IPS-18a (cell line): ENCODE measurements around the gene DCC.

Source experiments
- H3K27ac ChIP-seq: one replicate; pipeline ENCODE4 v1.5.1; 2013; ENCODE audit warnings: low read length
- H3K27me3 ChIP-seq: one replicate; pipeline ENCODE4 v1.6.1; 2013; ENCODE audit warnings: mild to moderate bottlenecking, low read length; ENCODE audit not compliant: control insufficient read depth, insufficient read depth
- H3K36me3 ChIP-seq: one replicate; pipeline ENCODE4 v1.6.1; 2013; ENCODE audit warnings: low read depth, low read length; ENCODE audit not compliant: control insufficient read depth
- H3K4me1 ChIP-seq: one replicate; pipeline ENCODE4 v1.6.1; 2013; ENCODE audit warnings: low read depth, low read length; ENCODE audit not compliant: control insufficient read depth
- H3K4me3 ChIP-seq: one replicate; pipeline ENCODE4 v1.5.1; 2013; ENCODE audit warnings: low read length
- H3K9ac ChIP-seq: one replicate; pipeline ENCODE4 v1.6.1; 2013; ENCODE audit warnings: mild to moderate bottlenecking, low read length, moderate library complexity
- H3K9me3 ChIP-seq: one replicate; pipeline ENCODE4 v1.6.1; 2013; ENCODE audit warnings: low read depth, low read length; ENCODE audit not compliant: control insufficient read depth

Gene DCC

DNA sequence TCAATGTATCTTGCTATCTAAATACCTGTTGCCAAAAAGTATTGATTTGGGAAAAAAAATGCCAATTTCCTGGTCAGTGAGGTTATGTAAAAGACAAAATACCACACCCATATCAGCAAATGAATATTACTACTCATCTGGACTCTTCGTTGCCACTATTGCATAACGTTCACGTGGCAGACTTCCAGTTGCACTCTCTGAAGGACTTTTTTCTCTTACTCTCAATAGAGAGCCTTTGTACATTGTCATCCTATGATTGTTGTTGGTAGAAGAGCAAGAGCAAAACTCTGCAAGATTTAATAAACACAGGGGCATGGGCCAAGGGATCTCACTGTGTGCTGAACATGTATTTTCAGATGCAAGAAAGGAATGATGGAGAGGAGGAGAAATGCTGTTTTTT is 1194.7 kb downstream of the DCC start:
- H3K36me3 ChIP-seq = no peaks in the 10 kb centered on the region
- H3K9me3 ChIP-seq = no peaks in the 10 kb centered on the region
- H3K27ac ChIP-seq = no peak overlapping the region
- H3K4me3 ChIP-seq = no peak overlapping the region
- H3K9ac ChIP-seq = no peak overlapping the region
- H3K4me1 ChIP-seq = peaks cover 4% of the 10 kb centered on the region
- H3K27me3 ChIP-seq = no peaks in the 10 kb centered on the region

DNA sequence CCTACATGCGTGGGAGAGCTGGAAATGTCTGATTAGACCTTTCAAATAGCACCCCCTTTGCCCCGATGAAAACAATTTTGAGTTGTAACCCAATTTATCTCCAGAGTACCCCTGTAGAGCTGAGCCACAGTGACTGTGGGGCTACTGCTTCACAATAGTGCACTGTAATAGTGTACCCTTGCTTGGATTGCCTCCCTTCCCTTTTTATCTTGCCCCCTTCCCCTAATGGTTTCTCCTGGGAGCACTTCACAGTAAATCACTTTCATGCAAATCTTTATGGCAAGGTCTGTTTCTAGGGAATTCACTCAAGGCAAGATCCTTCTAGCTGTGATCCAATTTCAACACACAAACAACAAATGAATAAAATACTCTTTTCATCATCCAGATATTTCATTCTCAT is 1196.9 kb downstream of the DCC start:
- no peak overlapping the region for H3K27ac ChIP-seq
- H3K4me1 ChIP-seq = peaks cover 8% of the 10 kb centered on the region
- H3K9me3 ChIP-seq = no peaks in the 10 kb centered on the region
- no peak overlapping the region for H3K4me3 ChIP-seq
- H3K36me3 ChIP-seq = no peaks in the 10 kb centered on the region
- H3K9ac ChIP-seq = no peak overlapping the region
- H3K27me3 ChIP-seq = no peaks in the 10 kb centered on the region

DNA sequence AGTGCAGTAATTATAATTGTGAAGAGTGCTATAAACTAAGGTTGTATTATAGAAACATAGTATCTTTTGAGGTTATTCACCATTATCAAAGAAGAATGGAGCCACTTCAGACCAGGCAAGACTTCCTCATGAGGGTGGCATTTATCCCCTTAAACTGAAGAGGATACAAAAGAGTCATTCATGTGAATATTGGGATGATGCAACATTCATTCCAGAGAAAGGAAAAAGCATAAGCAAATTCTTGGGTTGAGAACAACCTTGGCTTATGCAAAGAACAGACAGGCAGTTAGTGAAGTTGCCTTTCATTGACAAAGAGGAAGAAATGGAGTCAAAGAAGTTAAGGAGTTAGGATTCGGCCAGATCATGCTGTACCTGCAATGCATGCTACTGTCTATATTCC is 1201.9 kb downstream of the DCC start:
- H3K36me3 ChIP-seq = no peaks in the 10 kb centered on the region
- no peaks in the 10 kb centered on the region for H3K27me3 ChIP-seq
- no peak overlapping the region for H3K4me3 ChIP-seq
- H3K9ac ChIP-seq = no peak overlapping the region
- peaks cover 6% of the 10 kb centered on the region for H3K4me1 ChIP-seq
- no peak overlapping the region for H3K27ac ChIP-seq
- H3K9me3 ChIP-seq = no peaks in the 10 kb centered on the region

DNA sequence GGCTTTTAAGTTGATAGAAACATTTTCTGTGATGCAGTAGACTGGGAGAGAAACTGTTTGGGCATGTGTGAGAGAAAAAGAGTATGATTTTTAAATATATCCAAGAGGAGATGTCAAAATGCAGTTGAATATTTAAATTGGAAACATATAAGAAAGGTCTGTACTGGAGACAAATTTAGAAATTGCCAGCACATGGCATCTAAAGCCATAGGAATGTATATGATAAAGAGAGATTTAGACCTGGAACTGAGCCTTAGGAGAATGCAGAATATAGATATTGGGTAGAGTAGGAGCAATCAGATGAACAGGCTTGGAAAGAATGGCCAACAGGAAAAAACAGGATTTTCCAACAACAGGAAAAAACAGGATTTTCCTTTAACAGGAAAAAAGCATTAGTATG is 1203.7 kb downstream of the DCC start:
- Histone ChIP-seq H3K9me3 (no peaks in the 10 kb centered on the region), H3K9ac (no peak overlapping the region), H3K36me3 (no peaks in the 10 kb centered on the region), H3K27me3 (no peaks in the 10 kb centered on the region), H3K4me3 (no peak overlapping the region), H3K4me1 (peaks cover 6% of the 10 kb centered on the region), H3K27ac (no peak overlapping the region)

DNA sequence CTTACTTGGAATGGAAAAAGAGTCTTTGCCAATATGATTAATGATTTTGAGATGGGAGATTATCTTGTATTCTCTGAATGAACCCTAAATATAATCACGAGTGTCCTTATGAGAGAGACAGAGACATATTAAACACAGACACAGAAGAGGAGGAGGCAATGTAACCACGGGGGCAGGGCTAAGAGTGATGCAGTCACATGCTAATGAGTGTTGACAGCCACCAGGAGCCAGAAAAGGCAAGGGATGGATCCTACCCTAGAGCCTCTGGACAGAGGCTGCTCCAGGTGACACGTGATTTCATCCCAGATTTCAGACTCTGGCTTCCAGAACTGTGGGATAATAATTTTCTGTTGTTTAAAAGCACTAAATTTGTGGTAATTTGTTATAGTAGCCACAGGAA is 1204.9 kb downstream of the DCC start:
- Histone ChIP-seq H3K4me1 (peaks cover 6% of the 10 kb centered on the region), H3K36me3 (no peaks in the 10 kb centered on the region), H3K9me3 (no peaks in the 10 kb centered on the region)

DNA sequence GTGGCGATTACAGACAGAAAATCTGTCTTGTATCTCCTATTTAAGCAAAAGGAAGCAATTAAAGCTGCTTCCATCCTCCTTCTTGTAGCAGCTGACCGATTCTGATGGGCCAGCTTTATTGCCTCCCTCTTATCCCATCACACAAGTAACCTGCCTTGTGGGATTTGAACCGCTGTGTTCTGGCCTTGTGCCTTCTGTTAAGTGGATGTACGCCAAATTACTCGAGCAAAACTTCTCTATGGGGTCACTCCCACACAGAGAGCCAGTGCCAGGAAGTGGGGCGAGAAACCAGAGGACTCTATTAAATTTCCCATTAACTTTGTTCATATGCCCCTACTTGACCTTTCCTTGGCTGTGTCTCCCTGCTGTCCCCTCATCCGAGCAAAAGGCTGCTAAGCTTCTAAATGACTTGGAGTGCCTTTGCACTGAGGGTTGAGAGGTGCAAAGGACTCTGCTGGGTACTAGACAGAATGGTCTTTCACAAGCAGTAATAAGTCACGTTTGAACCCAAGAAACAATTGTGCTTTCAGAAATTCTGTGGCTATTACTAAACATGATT is 1212.0 kb downstream of the DCC start:
- H3K9me3 ChIP-seq = peaks cover 2% of the 10 kb centered on the region
- H3K36me3 ChIP-seq = no peaks in the 10 kb centered on the region
- H3K9ac ChIP-seq = no peak overlapping the region
- H3K4me1 ChIP-seq = no peaks in the 10 kb centered on the region
- H3K4me3 ChIP-seq = no peak overlapping the region
- H3K27me3 ChIP-seq = no peaks in the 10 kb centered on the region
- H3K27ac ChIP-seq = no peak overlapping the region

More for the DNA sequence above, 1204.9 kb downstream of the DCC start:
- H3K9ac ChIP-seq = no peak overlapping the region
- H3K27me3 ChIP-seq = no peaks in the 10 kb centered on the region
- H3K4me3 ChIP-seq = no peak overlapping the region
- H3K27ac ChIP-seq = no peak overlapping the region

DNA sequence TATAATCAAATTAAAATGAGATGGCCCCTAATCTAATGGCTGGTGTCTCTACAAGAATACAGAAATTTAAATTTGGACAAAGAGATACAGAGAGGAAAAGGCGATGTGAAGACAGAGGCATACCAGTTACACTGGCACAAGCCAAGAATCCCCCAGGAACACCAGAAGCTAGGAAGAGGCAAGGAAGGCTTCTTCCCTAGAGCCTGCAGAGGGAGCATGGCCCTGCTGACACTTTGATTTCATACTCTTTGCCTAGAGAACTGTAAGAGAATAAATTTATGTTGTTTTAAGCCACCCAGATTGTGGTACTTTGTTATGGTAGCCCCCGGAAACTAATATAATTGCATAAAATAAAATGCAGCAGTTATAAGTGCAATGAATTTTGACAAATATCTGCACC is 1213.0 kb downstream of the DCC start:
- peaks cover 2% of the 10 kb centered on the region for H3K9me3 ChIP-seq
- H3K36me3 ChIP-seq = no peaks in the 10 kb centered on the region
- no peaks in the 10 kb centered on the region for H3K4me1 ChIP-seq
- no peak overlapping the region for H3K9ac ChIP-seq
- no peak overlapping the region for H3K4me3 ChIP-seq
- H3K27me3 ChIP-seq = no peaks in the 10 kb centered on the region
- no peak overlapping the region for H3K27ac ChIP-seq

DNA sequence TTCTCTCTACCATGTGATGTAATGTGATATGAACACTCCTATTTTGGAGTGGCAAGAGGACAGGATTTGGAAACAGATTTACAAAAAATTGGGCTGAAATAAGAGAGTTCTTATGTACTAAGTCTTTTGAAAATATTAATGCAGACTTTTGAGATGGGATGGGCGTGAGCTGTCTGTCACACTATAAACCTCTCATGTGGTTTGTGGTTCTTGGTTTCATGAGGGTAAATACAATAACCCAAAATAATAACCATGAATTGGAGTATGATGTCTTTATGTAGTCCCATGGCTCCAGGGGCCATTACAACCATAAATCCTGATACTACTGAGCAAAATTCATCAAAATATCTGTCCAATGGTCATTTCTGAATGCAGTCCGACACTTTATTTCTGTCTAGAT is 1216.5 kb downstream of the DCC start:
- Histone ChIP-seq H3K27ac (no peak overlapping the region), H3K27me3 (no peaks in the 10 kb centered on the region), H3K4me1 (no peaks in the 10 kb centered on the region), H3K4me3 (no peak overlapping the region), H3K9me3 (peaks cover 5% of the 10 kb centered on the region), H3K36me3 (no peaks in the 10 kb centered on the region), H3K9ac (no peak overlapping the region)

DNA sequence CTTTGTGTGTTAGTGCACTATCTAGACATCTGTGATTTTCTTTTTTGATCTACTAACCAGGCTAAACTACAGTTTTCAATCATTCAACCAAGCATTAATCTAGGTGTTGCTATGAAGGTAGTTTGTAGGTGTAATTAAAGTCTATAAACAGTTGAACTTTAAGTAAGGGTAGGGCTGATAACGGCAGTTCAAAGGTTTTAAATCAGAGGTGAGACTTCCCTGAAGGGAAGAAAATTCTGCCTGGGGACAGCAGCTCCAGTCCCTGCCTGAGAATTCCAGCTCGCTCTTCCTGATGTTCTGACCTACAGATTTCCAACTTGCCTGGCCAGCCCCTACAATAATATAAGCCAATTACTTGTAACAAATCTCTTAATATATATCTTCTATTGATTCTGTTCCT is 1220.5 kb downstream of the DCC start:
- H3K36me3 ChIP-seq = no peaks in the 10 kb centered on the region
- H3K4me1 ChIP-seq = no peaks in the 10 kb centered on the region
- H3K9ac ChIP-seq = no peak overlapping the region
- peaks cover 5% of the 10 kb centered on the region for H3K9me3 ChIP-seq
- H3K27me3 ChIP-seq = no peaks in the 10 kb centered on the region
- no peak overlapping the region for H3K27ac ChIP-seq
- H3K4me3 ChIP-seq = no peak overlapping the region

DNA sequence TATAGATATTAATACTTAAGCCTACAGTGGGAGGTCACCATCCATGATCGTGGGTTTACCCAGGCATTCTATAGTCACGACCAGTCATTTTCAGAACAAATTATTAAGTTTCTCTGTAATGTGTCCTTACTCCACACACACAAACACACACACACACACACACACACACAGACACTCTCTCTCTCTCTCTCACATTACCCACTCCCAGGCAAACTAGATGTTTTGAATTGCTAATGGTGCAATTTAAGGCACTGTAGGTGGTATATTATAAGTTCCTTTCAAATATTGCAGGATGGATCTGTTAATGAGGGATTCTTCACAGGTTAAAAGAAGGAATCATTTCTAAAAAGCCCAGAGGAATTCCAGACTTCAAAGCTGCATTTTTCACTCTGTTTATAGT is 1226.6 kb downstream of the DCC start:
- Histone ChIP-seq H3K4me3 (no peak overlapping the region), H3K36me3 (no peaks in the 10 kb centered on the region), H3K27me3 (no peaks in the 10 kb centered on the region), H3K27ac (no peak overlapping the region), H3K9me3 (no peaks in the 10 kb centered on the region), H3K4me1 (peaks cover 12% of the 10 kb centered on the region), H3K9ac (no peak overlapping the region)

DNA sequence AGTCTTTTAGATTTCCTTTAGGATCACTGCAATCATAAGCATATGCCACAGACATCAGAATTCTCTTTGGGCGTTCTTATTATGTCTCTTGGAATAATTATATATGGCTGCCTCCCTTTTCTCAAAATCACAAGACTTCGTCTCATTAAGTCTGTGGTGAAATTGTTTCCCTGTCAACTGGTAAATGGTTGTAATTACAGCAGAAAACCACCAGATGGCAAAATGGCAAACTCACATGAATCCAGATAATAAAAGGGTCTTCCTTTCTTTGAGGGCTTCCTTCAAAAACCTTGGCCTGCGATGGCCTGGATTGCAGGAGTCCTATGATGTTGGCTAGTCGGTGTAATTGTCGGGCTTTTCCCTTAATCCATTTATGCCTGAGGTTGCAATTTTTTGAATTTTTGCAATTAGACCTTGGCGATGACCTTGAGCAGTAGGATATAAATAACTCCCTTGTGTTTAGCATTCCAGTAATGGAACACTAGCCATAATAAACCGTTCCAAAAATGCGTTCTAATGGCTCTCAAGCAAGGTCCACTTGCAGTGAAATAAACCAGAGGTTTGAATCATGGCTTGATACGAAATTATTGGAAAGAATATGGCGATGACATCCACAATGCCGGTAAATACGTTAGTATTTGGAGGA is 1228.1 kb downstream of the DCC start:
- no peaks in the 10 kb centered on the region for H3K9me3 ChIP-seq
- no peak overlapping the region for H3K27ac ChIP-seq
- no peak overlapping the region for H3K4me3 ChIP-seq
- peaks cover 12% of the 10 kb centered on the region for H3K4me1 ChIP-seq
- no peak overlapping the region for H3K9ac ChIP-seq
- H3K27me3 ChIP-seq = no peaks in the 10 kb centered on the region
- no peaks in the 10 kb centered on the region for H3K36me3 ChIP-seq
